ENCODE measurements around the gene TTC28.

TTC28 gene

GRCh38 chr22:28650463-28650862, 29.2 kb downstream of the TTC28 start:
- Histone ChIP-seq H3K9me3 (ENCODE audit: insufficient read depth, low read length) (no peaks in the 10 kb centered on the region), H4K20me1 (ENCODE audit: low read depth, low read length) (no peaks in the 10 kb centered on the region), H3K9ac (ENCODE audit: low read length) (no peak overlapping the region), H3F3A (ENCODE audit: insufficient read depth) (no peaks in the 10 kb centered on the region), H3K4me2 (ENCODE audit: low read depth, low read length, poor library complexity, severe bottlenecking) (no peak overlapping the region), H3K79me2 (ENCODE audit: insufficient read depth, low read length) (no peaks in the 10 kb centered on the region), H3K27ac (ENCODE audit: low read depth, low read length) (no peak overlapping the region), H3K9me2 (replicated peaks; ENCODE audit: insufficient read depth, low read length) (no peaks in the 10 kb centered on the region), H3K27me3 (ENCODE audit: low read length) (no peaks in the 10 kb centered on the region), H3K36me3 (ENCODE audit: low read length) (no peaks in the 10 kb centered on the region), H2AFZ (ENCODE audit: low read depth, low read length, severe bottlenecking) (no peak overlapping the region), H3K4me3 (ENCODE audit: insufficient read depth, low read length, poor library complexity, severe bottlenecking) (no peak overlapping the region)
- TF ChIP-seq EZH2phosphoT487 (conservative IDR thresholded peaks at IDR 0.05; ENCODE audit: low read length) (no peak), CTCF (IDR thresholded peaks at IDR 0.05; ENCODE audit: insufficient read depth, low read length, poor library complexity, severe bottlenecking) (no peak)

GRCh38 chr22:28648792-28649191, 30.8 kb downstream of the TTC28 start:
- Histone ChIP-seq H2AFZ (ENCODE audit: low read depth, low read length, severe bottlenecking) (no peak overlapping the region), H3K79me2 (ENCODE audit: insufficient read depth, low read length) (no peaks in the 10 kb centered on the region), H3K36me3 (ENCODE audit: low read length) (no peaks in the 10 kb centered on the region), H3K4me2 (ENCODE audit: low read depth, low read length, poor library complexity, severe bottlenecking) (no peak overlapping the region), H3K9me2 (replicated peaks; ENCODE audit: insufficient read depth, low read length) (no peaks in the 10 kb centered on the region), H3K9ac (ENCODE audit: low read length) (no peak overlapping the region), H3K9me3 (ENCODE audit: insufficient read depth, low read length) (no peaks in the 10 kb centered on the region), H4K20me1 (ENCODE audit: low read depth, low read length) (no peaks in the 10 kb centered on the region), H3K27ac (ENCODE audit: low read depth, low read length) (no peak overlapping the region), H3K4me3 (ENCODE audit: insufficient read depth, low read length, poor library complexity, severe bottlenecking) (no peak overlapping the region), H3K27me3 (ENCODE audit: low read length) (no peaks in the 10 kb centered on the region), H3F3A (ENCODE audit: insufficient read depth) (no peaks in the 10 kb centered on the region)
- no peak for TF ChIP-seq EZH2phosphoT487 (conservative IDR thresholded peaks at IDR 0.05; ENCODE audit: low read length)

- H3K9me3 ChIP-seq (ENCODE audit: insufficient read depth, low read length), result no peaks in the 10 kb centered on the region
- H3F3A ChIP-seq (ENCODE audit: insufficient read depth), result no peaks in the 10 kb centered on the region
- H4K20me1 ChIP-seq (ENCODE audit: low read depth, low read length), result no peaks in the 10 kb centered on the region
- no peaks in the 10 kb centered on the region for H3K79me2 ChIP-seq (ENCODE audit: insufficient read depth, low read length)
- H3K9me2 ChIP-seq (replicated peaks; ENCODE audit: insufficient read depth, low read length), result no peaks in the 10 kb centered on the region
- H3K36me3 ChIP-seq (ENCODE audit: low read length), result no peaks in the 10 kb centered on the region
- no peak overlapping the region for H3K4me2 ChIP-seq (ENCODE audit: low read depth, low read length, poor library complexity, severe bottlenecking)
- no peak overlapping the region for H3K9ac ChIP-seq (ENCODE audit: low read length)
- H2AFZ ChIP-seq (ENCODE audit: low read depth, low read length, severe bottlenecking), result no peak overlapping the region
- H3K27me3 ChIP-seq (ENCODE audit: low read length), result no peaks in the 10 kb centered on the region
- H3K27ac ChIP-seq (ENCODE audit: low read depth, low read length), result no peak overlapping the region
- H3K4me3 ChIP-seq (ENCODE audit: insufficient read depth, low read length, poor library complexity, severe bottlenecking), result no peak overlapping the region
- TF ChIP-seq CTCF (IDR thresholded peaks at IDR 0.05; ENCODE audit: insufficient read depth, low read length, poor library complexity, severe bottlenecking) (no peak), EZH2phosphoT487 (conservative IDR thresholded peaks at IDR 0.05; ENCODE audit: low read length) (no peak)
These were observed 32.4 kb downstream of the TTC28 start for GRCh38 chr22:28647216-28647615.

- no peaks in the 10 kb centered on the region for H3K9me2 ChIP-seq (replicated peaks; ENCODE audit: insufficient read depth, low read length)
- no peaks in the 10 kb centered on the region for H3K27me3 ChIP-seq (ENCODE audit: low read length)
- no peak overlapping the region for H3K9ac ChIP-seq (ENCODE audit: low read length)
- H2AFZ ChIP-seq (ENCODE audit: low read depth, low read length, severe bottlenecking), result no peak overlapping the region
- no peaks in the 10 kb centered on the region for H3K36me3 ChIP-seq (ENCODE audit: low read length)
- no peaks in the 10 kb centered on the region for H3K79me2 ChIP-seq (ENCODE audit: insufficient read depth, low read length)
- TF ChIP-seq CTCF (IDR thresholded peaks at IDR 0.05; ENCODE audit: insufficient read depth, low read length, poor library complexity, severe bottlenecking) (no peak), EZH2phosphoT487 (conservative IDR thresholded peaks at IDR 0.05; ENCODE audit: low read length) (no peak)
- no peaks in the 10 kb centered on the region for H3F3A ChIP-seq (ENCODE audit: insufficient read depth)
- H3K4me3 ChIP-seq (ENCODE audit: insufficient read depth, low read length, poor library complexity, severe bottlenecking), result no peak overlapping the region
- no peak overlapping the region for H3K27ac ChIP-seq (ENCODE audit: low read depth, low read length)
- H3K9me3 ChIP-seq (ENCODE audit: insufficient read depth, low read length), result no peaks in the 10 kb centered on the region
- H4K20me1 ChIP-seq (ENCODE audit: low read depth, low read length), result peaks cover 4% of the 10 kb centered on the region; the same call in 1 of the 2 replicates
- no peak overlapping the region for H3K4me2 ChIP-seq (ENCODE audit: low read depth, low read length, poor library complexity, severe bottlenecking)
These were observed 40.3 kb downstream of the TTC28 start for GRCh38 chr22:28639321-28639720.

All from SU-DHL-6 (cell line).